ENCODE measurements around the gene TAF4.

DNA sequence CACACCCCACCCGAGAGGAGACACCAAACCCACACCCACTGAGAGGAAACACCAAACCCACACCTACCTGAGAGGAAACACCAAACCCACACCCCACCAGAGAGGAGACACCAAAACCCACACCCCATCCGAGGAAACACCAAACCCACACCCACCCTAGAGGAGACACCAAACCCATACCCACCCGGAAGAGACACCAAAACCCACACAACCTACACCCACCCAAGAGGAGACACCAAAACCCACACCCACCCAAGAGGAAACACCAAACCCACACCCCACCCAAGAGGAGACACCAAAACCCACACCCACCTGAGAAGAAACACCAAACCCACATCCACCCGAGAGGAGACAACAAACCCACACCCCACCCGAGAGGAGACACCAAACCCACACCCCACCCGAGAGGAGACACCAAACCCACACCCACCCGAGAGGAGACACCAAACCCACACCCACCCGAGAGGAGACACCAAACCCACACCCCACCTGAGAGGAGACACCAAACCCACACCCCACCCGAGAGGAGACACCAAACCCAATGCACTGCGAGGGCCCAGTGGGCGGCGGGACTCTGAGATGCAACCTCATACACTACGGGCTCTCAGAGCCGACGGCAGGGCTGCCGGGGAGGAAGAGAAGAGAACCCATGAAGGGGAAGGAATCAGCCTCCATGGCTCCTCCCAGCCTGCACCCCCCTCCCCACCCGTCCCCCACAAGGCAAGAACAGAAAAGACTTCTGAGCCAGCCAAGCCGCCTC, 83.3 kb downstream of the TAF4 start:
- no peak for TF ChIP-seq ZNF565 (CRISPR knock-in tag; conservative IDR thresholded peaks at IDR 0.05; ENCODE audit: low read depth)
- TF ChIP-seq, protein P1, sequence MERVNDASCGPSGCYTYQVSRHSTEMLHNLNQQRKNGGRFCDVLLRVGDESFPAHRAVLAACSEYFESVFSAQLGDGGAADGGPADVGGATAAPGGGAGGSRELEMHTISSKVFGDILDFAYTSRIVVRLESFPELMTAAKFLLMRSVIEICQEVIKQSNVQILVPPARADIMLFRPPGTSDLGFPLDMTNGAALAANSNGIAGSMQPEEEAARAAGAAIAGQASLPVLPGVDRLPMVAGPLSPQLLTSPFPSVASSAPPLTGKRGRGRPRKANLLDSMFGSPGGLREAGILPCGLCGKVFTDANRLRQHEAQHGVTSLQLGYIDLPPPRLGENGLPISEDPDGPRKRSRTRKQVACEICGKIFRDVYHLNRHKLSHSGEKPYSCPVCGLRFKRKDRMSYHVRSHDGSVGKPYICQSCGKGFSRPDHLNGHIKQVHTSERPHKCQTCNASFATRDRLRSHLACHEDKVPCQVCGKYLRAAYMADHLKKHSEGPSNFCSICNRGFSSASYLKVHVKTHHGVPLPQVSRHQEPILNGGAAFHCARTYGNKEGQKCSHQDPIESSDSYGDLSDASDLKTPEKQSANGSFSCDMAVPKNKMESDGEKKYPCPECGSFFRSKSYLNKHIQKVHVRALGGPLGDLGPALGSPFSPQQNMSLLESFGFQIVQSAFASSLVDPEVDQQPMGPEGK (CRISPR knock-in tag; IDR thresholded peaks at IDR 0.05; ENCODE audit: borderline replicate concordance), result no peak
- no peak for TF ChIP-seq ZFP30 (CRISPR knock-in tag; IDR thresholded peaks at IDR 0.05)
